ENCODE data around the gene CACNA1B. TPM values are rescaled to one million over a fixed set of nuclear protein-coding genes. Genes with fewer than 3 reads are reported as not detected.

Gene CACNA1B
- total RNA-seq, 2 donors from 2014 or later: 0.26 to 0.99 TPM

GRCh38 chr9:137989156-137989555 is 111.6 kb downstream of the CACNA1B start:
- no peaks in the 10 kb centered on the region for H3K9me3 ChIP-seq
- no peaks in the 10 kb centered on the region for H3K36me3 ChIP-seq (replicated peaks in 1 of 2; ENCODE audit: insufficient read depth in 1 of 2, low read depth in 2 of 2)
- H3K4me1 ChIP-seq: no peaks in the 10 kb centered on the region
- ATAC-seq (no peak), DNase-seq (no peak)
- no peak overlapping the region for H3K27ac ChIP-seq
- intact Hi-C loops (cut with DNase I): no loop called here
- no peaks in the 10 kb centered on the region for H3K27me3 ChIP-seq
- H3K4me3 ChIP-seq: no peak overlapping the region
- no peak for TF ChIP-seq CTCF (IDR thresholded peaks at IDR 0.05)
- TF ChIP-seq POLR2A (IDR thresholded peaks at IDR 0.05): no peak
- 83 to 87% methylated on average over 7 of the region's 7 CpGs for WGBS, 2 donors

- H3K9me3 ChIP-seq: no peaks in the 10 kb centered on the region
- ATAC-seq (no peak), DNase-seq (no peak)
- H3K27ac ChIP-seq: no peak overlapping the region
- TF ChIP-seq CTCF (IDR thresholded peaks at IDR 0.05): no peak
- no peak for TF ChIP-seq POLR2A (IDR thresholded peaks at IDR 0.05)
- intact Hi-C loops (cut with DNase I): no loop called here
- H3K4me1 ChIP-seq: no peaks in the 10 kb centered on the region
- 67 to 79% methylated on average over 5 to 8 of the region's 8 CpGs for WGBS, 2 donors
- H3K4me3 ChIP-seq: no peak overlapping the region
- no peaks in the 10 kb centered on the region for H3K36me3 ChIP-seq (replicated peaks in 1 of 2; ENCODE audit: insufficient read depth in 1 of 2, low read depth in 2 of 2)
- no peaks in the 10 kb centered on the region for H3K27me3 ChIP-seq
These were observed 112.6 kb downstream of the CACNA1B start for GRCh38 chr9:137989999-137990715.

- ATAC-seq (no peak), DNase-seq (no peak)
- intact Hi-C loops (cut with DNase I): loop anchor here (10.0 kb wide), 1 partner anchor 61 kb away; no protein-coding TSS in a partner anchor
- no peaks in the 10 kb centered on the region for H3K4me1 ChIP-seq
- no peaks in the 10 kb centered on the region for H3K27me3 ChIP-seq
- TF ChIP-seq CTCF (IDR thresholded peaks at IDR 0.05) (no peak), POLR2A (IDR thresholded peaks at IDR 0.05) (no peak)
- no peak overlapping the region for H3K4me3 ChIP-seq
- no peak overlapping the region for H3K27ac ChIP-seq
- no peaks in the 10 kb centered on the region for H3K9me3 ChIP-seq
- no peaks in the 10 kb centered on the region for H3K36me3 ChIP-seq (replicated peaks in 1 of 2; ENCODE audit: insufficient read depth in 1 of 2, low read depth in 2 of 2)
- WGBS, 2 donors: 82 to 86% methylated on average over 13 of the region's 13 CpGs
These were observed 126.1 kb downstream of the CACNA1B start for GRCh38 chr9:138003485-138004190.

GRCh38 chr9:138006576-138007233 is 129.1 kb downstream of the CACNA1B start:
- WGBS, 2 donors: 67 to 78% methylated on average over 25 of the region's 25 CpGs
- Histone ChIP-seq H3K4me3 (no peak overlapping the region), H3K27ac (no peak overlapping the region), H3K4me1 (no peaks in the 10 kb centered on the region), H3K27me3 (no peaks in the 10 kb centered on the region), H3K36me3 (replicated peaks in 1 of 2; ENCODE audit: insufficient read depth in 1 of 2, low read depth in 2 of 2) (no peaks in the 10 kb centered on the region), H3K9me3 (no peaks in the 10 kb centered on the region)
- intact Hi-C loops (cut with DNase I): loop anchor here (10.0 kb wide), 1 partner anchor 58 kb away; no protein-coding TSS in a partner anchor
- TF ChIP-seq CTCF (IDR thresholded peaks at IDR 0.05) (no peak), POLR2A (IDR thresholded peaks at IDR 0.05) (no peak)
- DNase-seq (no peak), ATAC-seq (no peak)
